H54 (cell line): ENCODE data around the gene IGSF9.

Experiments used
- DNase-seq: peaks from one replicate; pipeline ENCODE4 v3.0.0; 2011; ENCODE audit warnings: low spot score, mixed read lengths; ENCODE audit not compliant: insufficient read length
- FAIRE-seq: peaks from 3 replicates; lab custom pipeline; 2011; peaks lifted over from hg19 to GRCh38; lab: Jason Lieb, UNC
- POLR2A ChIP-seq: IDR thresholded peaks from 2 replicates; pipeline ENCODE4 v1.6.1; 2011; ENCODE audit warnings: low read depth, mild to moderate bottlenecking, low read length

Gene IGSF9

DNA sequence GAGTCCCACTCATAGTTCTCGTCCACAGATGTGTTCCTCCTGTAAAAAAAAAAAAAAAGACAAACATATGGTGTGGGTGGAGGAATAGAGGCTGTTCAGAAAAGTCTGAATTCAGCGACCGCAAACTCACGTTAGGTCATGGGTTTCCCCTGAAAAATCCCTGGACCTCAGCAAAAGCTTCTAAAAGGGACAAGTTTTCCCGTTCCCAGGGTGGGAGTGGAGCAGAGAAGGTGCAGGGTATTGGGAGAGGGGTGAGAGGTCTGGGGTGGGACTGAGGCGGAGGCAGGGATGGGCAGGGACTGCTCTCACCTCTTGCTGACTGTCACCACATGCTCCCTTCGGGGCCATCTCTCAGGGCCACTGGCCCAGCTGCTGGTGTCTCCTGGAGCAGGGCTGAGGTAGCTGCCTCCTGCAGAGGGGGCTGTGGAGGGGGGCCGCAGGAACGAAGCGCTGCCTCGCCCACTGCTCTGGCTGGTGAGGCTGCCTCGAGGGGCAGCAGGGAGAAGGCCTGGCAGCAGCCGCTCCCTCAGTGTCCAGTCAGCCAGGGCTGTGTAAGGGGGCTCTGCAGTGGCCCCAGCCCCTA, 17.5 kb downstream of the IGSF9 start:
- no peak for DNase-seq
- no peak for FAIRE-seq
- TF ChIP-seq POLR2A, result no peak

- no peak for TF ChIP-seq POLR2A
- DNase-seq (no peak), FAIRE-seq (no peak)
Observed at GRCh38 chr1:159927211-159927848, 18.1 kb downstream of the IGSF9 start.

GRCh38 chr1:159925719-159926078, 19.7 kb downstream of the IGSF9 start:
- no peak for FAIRE-seq
- TF ChIP-seq POLR2A, result no peak
- DNase-seq, result peak; percentile 69

GRCh38 chr1:159924791-159925718, 20.4 kb downstream of the IGSF9 start, which contains the start of gene TAGLN2:
Gene TAGLN2, minus strand, starts transcription at chr1:159925507. Its CDS starts 4,998 bp downstream, at chr1:159920509.
- peak; percentile 95 for DNase-seq
- no peak for FAIRE-seq
- TF ChIP-seq POLR2A, result peak; percentile 100

- FAIRE-seq (no peak), DNase-seq (peak; percentile 95)
- TF ChIP-seq POLR2A, result peak; percentile 64
Observed at GRCh38 chr1:159924025-159924790, 21.2 kb downstream of the IGSF9 start.

- peak; percentile 67 for TF ChIP-seq POLR2A
- DNase-seq (peak; percentile 92), FAIRE-seq (no peak)
Observed at GRCh38 chr1:159923203-159924024, 22.0 kb downstream of the IGSF9 start.

GRCh38 chr1:159922511-159923202, 22.8 kb downstream of the IGSF9 start:
- no peak for FAIRE-seq
- no peak for DNase-seq
- 0 out of 2 replicates have a peak, but pooled peaks have one; percentile 2 for TF ChIP-seq POLR2A

DNA sequence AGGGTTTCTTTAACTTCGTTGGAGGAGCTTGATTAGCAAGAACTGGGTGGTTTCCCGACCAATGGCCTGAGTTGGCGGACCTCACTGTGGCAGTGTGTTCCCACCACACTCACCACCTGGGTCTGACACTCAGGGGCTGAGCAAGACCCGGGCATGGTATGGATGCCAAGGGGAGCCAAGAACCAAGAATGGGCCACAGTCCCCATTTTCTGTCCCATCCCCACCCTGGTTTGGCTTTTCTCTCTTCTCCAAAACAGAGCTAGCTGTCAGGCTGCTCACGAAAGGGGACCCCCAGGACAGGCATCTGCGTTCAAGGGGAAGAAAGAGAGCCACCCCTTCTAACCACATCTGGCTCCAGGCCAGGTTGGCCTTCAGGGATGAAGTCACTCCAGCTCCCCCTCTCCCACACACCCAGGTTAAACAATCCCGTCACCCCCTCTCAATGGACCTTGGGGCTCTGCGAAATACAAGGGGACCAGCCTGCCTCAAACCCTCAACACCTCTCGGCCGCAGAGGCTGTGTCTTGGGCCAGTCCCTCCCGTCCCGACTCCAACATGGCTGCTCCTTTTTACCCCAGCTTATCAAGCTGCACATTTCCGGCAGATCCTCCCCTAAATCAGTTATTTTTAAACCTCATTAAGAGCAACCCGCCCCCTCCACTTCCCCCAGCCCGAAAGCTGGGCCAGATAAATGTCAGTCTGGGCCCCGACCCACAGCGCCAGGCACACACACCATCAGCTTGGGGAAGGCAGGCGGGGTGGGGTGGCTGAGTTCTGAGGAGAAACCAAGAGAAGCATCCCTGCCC, 23.5 kb downstream of the IGSF9 start:
- DNase-seq (no peak), FAIRE-seq (no peak)
- TF ChIP-seq POLR2A, result 0 out of 2 replicates have a peak, but pooled peaks have one; percentile 16

- no peak for TF ChIP-seq POLR2A
- FAIRE-seq, result no peak
Observed at GRCh38 chr1:159921251-159921650, 24.2 kb downstream of the IGSF9 start.

GRCh38 chr1:159920651-159921050, 24.8 kb downstream of the IGSF9 start:
- TF ChIP-seq POLR2A, result no peak
- no peak for DNase-seq
- no peak for FAIRE-seq

More at GRCh38 chr1:159921251-159921650, 24.2 kb downstream of the IGSF9 start:
- no peak for DNase-seq

DNA sequence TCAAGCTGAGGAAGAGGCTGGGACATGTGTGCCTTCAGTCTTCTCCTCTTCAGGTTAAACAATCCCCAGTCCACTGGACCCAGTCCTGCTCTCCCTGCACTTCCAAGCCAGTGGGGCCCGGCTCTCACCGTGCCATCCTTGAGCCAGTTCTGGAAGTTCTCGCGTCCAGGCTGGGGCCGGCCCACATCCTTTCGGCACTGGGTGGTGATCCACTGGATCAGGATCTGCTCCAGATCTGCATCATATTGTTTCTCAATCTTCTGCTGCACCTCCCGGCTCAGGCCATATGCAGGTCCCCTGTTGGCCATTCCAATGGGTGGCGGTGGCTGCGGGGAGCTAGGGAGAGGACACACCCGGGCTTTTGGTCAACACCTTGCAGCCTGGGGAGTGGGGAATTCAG, 25.2 kb downstream of the IGSF9 start:
- FAIRE-seq (no peak), DNase-seq (no peak)
- TF ChIP-seq POLR2A, result no peak
